B cell (primary cell): ENCODE results near the gene UPK1B. TPM values are rescaled to one million over a fixed set of nuclear protein-coding genes. Genes with fewer than 3 reads are reported as not detected.
"Not testable (repeated sequence)": the region's sequence is repeated elsewhere in the genome, so short reads cannot be mapped to it uniquely, and the experiment has no call there.

Experiments
- ATAC-seq: fragments of 200-7000 bp; cut with Tn5 transposase; one replicate; pipeline ENCODE4 v1.10.0; 2021; ENCODE audit warnings: low read depth, mild to moderate bottlenecking, moderate number of reproducible peaks, moderate library complexity
- CTCF ChIA-PET: fragments of 350-600 bp; sonication (Branson Sonifier 250); formaldehyde crosslinking; loops from one replicate; lab custom pipeline; 2021; ENCODE audit warnings: antibody characterized with exemption, inconsistent platforms; lab: Charles Lee
- POLR2A ChIA-PET: fragments of 350-600 bp; sonication (Branson Sonifier 250); formaldehyde crosslinking; loops from one replicate; lab custom pipeline; 2021; ENCODE audit warnings: antibody characterized with exemption; lab: Charles Lee
- DNase-seq: peaks from one replicate; pipeline ENCODE4 v3.0.0; 2013
- H2AFZ ChIP-seq: 2 replicates; pipeline ENCODE4 v1.6.1; 2012; ENCODE audit warnings: mild to moderate bottlenecking, low read depth, low read length; ENCODE audit not compliant: insufficient read depth, poor library complexity, severe bottlenecking
- H3K27ac ChIP-seq, 2 donors: 1 replicate in 1 of 2; 2 replicates in 1 of 2; pipeline ENCODE4 v1.5.1; 2012 to 2013; ENCODE audit warnings: low read length in 2 of 2, mild to moderate bottlenecking in 2 of 2, moderate library complexity in 1 of 2
- H3K27me3 ChIP-seq, 4 experiments: fragments of 200-600 bp in 1 of 4; sonication (generic) in 1 of 4; replicated peaks in 1 of 4; 1 replicate in 2 of 4; 2 replicates in 2 of 4; pipeline versions ENCODE4 v1.6.1 to v1.7.0; 2013 to 2016; ENCODE audit warnings: low read length in 3 of 4, mild to moderate bottlenecking in 2 of 4, mixed read lengths in 1 of 4, moderate library complexity in 1 of 4; ENCODE audit not compliant: insufficient read depth in 4 of 4, control insufficient read depth in 3 of 4; ENCODE audit errors: control extremely low read depth in 1 of 4
- H3K36me3 ChIP-seq, 2 experiments: replicated peaks in 1 of 2; 1 replicate in 1 of 2; 2 replicates in 1 of 2; pipeline versions ENCODE4 v1.6.1 to v1.7.1; 2013; ENCODE audit warnings: low read length in 1 of 2; ENCODE audit not compliant: insufficient read depth in 2 of 2, control insufficient read depth in 1 of 2; ENCODE audit errors: control extremely low read depth in 1 of 2, extremely low read depth in 1 of 2
- H3K4me1 ChIP-seq, 2 donors: fragments of 200-600 bp in 1 of 2; sonication (generic) in 1 of 2; 1 replicate in 1 of 2; 2 replicates in 1 of 2; pipeline versions ENCODE4 v1.5.1 to v1.6.1; 2013 to 2017; ENCODE audit warnings: low read length in 2 of 2; ENCODE audit not compliant: control insufficient read depth in 2 of 2, insufficient read depth in 2 of 2
- H3K4me2 ChIP-seq: replicated peaks from 2 replicates; pipeline ENCODE3; 2012; ENCODE audit warnings: mild to moderate bottlenecking, low read depth, low read length; ENCODE audit not compliant: poor library complexity, severe bottlenecking
- H3K4me3 ChIP-seq, 5 experiments: fragments of 200-600 bp in 1 of 5; sonication (generic) in 1 of 5; 1 replicate in 3 of 5; 2 replicates in 2 of 5; pipeline versions ENCODE4 v1.5.1 to v1.7.0; 2011 to 2016; ENCODE audit warnings: low read length in 4 of 5, mild to moderate bottlenecking in 4 of 5, low read depth in 2 of 5, control low read depth in 1 of 5, moderate library complexity in 1 of 5; ENCODE audit not compliant: insufficient read depth in 1 of 5; ENCODE audit errors: control extremely low read depth in 1 of 5, extremely low read depth in 1 of 5
- H3K79me2 ChIP-seq: fragments of 200-600 bp; sonication (generic); one replicate; pipeline ENCODE4 v1.6.0; 2016; ENCODE audit warnings: low read length; ENCODE audit not compliant: control insufficient read depth, insufficient read depth
- H3K9ac ChIP-seq: fragments of 200-600 bp; sonication (generic); 2 replicates; pipeline ENCODE4 v1.6.1; 2017; ENCODE audit warnings: mild to moderate bottlenecking, low read length, moderate library complexity
- H3K9me3 ChIP-seq, 3 donors: one replicate each; pipeline versions ENCODE4 v1.6.1 to v1.7.1; 2013; ENCODE audit warnings: low read length in 2 of 3; ENCODE audit not compliant: control insufficient read depth in 2 of 3, insufficient read depth in 1 of 3; ENCODE audit errors: control extremely low read depth in 1 of 3
- H4K20me1 ChIP-seq: 2 replicates; pipeline ENCODE4 v1.6.0; 2012; ENCODE audit warnings: mild to moderate bottlenecking, low read length; ENCODE audit not compliant: insufficient read depth, control insufficient read depth, poor library complexity, severe bottlenecking
- H3K27ac Mint-ChIP-seq: one replicate; pipeline ENCODE4 v1.8.0; 2021; ENCODE audit warnings: mixed read lengths
- H3K27me3 Mint-ChIP-seq: one replicate; pipeline ENCODE4 v1.8.0; 2021; ENCODE audit warnings: mixed read lengths
- H3K4me1 Mint-ChIP-seq: one replicate; pipeline ENCODE4 v1.8.0; 2021; ENCODE audit warnings: mixed read lengths
- H3K4me3 Mint-ChIP-seq: one replicate; pipeline ENCODE4 v1.8.0; 2021; ENCODE audit warnings: mixed read lengths
- H3K9me3 Mint-ChIP-seq: one replicate; pipeline ENCODE4 v1.8.0; 2022; ENCODE audit warnings: mixed read lengths; ENCODE audit not compliant: insufficient read depth
- CTCF ChIP-seq: fragments of 200-600 bp; IDR thresholded peaks from one replicate; pipeline ENCODE4 v1.8.0; 2022; ENCODE audit warnings: antibody characterized with exemption, mild to moderate bottlenecking
- EZH2 ChIP-seq: IDR thresholded peaks from 2 replicates; pipeline ENCODE4 v1.6.1; 2012; ENCODE audit warnings: borderline replicate concordance, low read depth, mild to moderate bottlenecking, moderate library complexity, low read length; ENCODE audit not compliant: insufficient read depth, poor library complexity, severe bottlenecking
- WGBS: methylation state at CpG from one replicate; pipeline ENCODE4 v1.1.5; 2013; ENCODE audit warnings: missing lambda C conversion rate; ENCODE audit not compliant: insufficient coverage; 5-methylcytosine and 5-hydroxymethylcytosine counted together
- intact Hi-C: fragments of 100-400 bp; cut with micrococcal nuclease; formaldehyde crosslinking; loops from one replicate; pipeline ENCODE4 v1.10.0; 2022
- polyA plus RNA-seq: library from polyadenylated mRNA; depleted of rRNA; stranded (reverse); fragments of >200 nt; gene quantifications from 2 replicates; pipeline ENCODE4 v1.2.3, GENCODE V29; 2012
- total RNA-seq, 2 donors: library from RNA; stranded (reverse); fragments of 120-200 nt in 1 of 2; gene quantifications; 1 replicate in 1 of 2; 2 replicates in 1 of 2; pipeline versions ENCODE4 v1.2.3 to v1.2.4, GENCODE V29; 2013 to 2022

Gene UPK1B
- total and polyA plus RNA-seq, 2 donors (not counting 1 experiment from before 2014, with no cell fraction given), result not detected

- no peak overlapping the region for H3K4me3 ChIP-seq
- no peak overlapping the region for H3K4me2 ChIP-seq
- ChIA-PET CTCF (no interaction called here), POLR2A (no interaction called here)
- 92% methylated on average over 16 of the region's 17 CpGs for WGBS
- H3K27me3 ChIP-seq, result no peaks in the 10 kb centered on the region
- intact Hi-C loops, result no loop called here
- H3K27me3 Mint-ChIP-seq, result peaks cover 10% of the 10 kb centered on the region
- no peaks in the 10 kb centered on the region for H3K9me3 ChIP-seq
- no peaks in the 10 kb centered on the region for H3K9me3 Mint-ChIP-seq
- no peak overlapping the region for H3K4me3 Mint-ChIP-seq
- H3K36me3 ChIP-seq, result no peaks in the 10 kb centered on the region
- no peaks in the 10 kb centered on the region for H3K4me1 ChIP-seq
- ATAC-seq (no peak), DNase-seq (no peak)
- H2AFZ ChIP-seq, result no peak overlapping the region
- no peak overlapping the region for H3K27ac Mint-ChIP-seq
- no peak overlapping the region for H3K9ac ChIP-seq
- H3K79me2 ChIP-seq, result no peaks in the 10 kb centered on the region
- no peaks in the 10 kb centered on the region for H3K4me1 Mint-ChIP-seq
- TF ChIP-seq EZH2 (no peak), CTCF (no peak)
- H3K27ac ChIP-seq, result no peak overlapping the region
- no peaks in the 10 kb centered on the region for H4K20me1 ChIP-seq
Observed at GRCh38 chr3:119125742-119126504, 47.5 kb upstream of the UPK1B start.

GRCh38 chr3:119130291-119130690 lies 43.1 kb upstream of the UPK1B start:
- H3K4me3 ChIP-seq, intact Hi-C loops, H3K27me3 Mint-ChIP-seq, POLR2A ChIA-PET, H3K4me3 Mint-ChIP-seq, ATAC-seq, H3K27me3 ChIP-seq, CTCF ChIA-PET, H3K9me3 Mint-ChIP-seq, H3K4me1 Mint-ChIP-seq, H3K27ac ChIP-seq, H3K4me2 ChIP-seq, H3K9me3 ChIP-seq, H3K4me1 ChIP-seq, DNase-seq, H3K27ac Mint-ChIP-seq, H3K79me2 ChIP-seq, H3K9ac ChIP-seq, H2AFZ ChIP-seq, H3K36me3 ChIP-seq, H4K20me1 ChIP-seq: not testable (repeated sequence)
- WGBS, result 66% methylated on average over 5 of the region's 7 CpGs

GRCh38 chr3:119132291-119132690 lies 41.1 kb upstream of the UPK1B start:
- H3K4me3 ChIP-seq, H3K4me1 ChIP-seq, H3K9me3 ChIP-seq, H3K4me3 Mint-ChIP-seq, intact Hi-C loops, H2AFZ ChIP-seq, H4K20me1 ChIP-seq, H3K36me3 ChIP-seq, H3K4me1 Mint-ChIP-seq, ATAC-seq, H3K9ac ChIP-seq, H3K27ac Mint-ChIP-seq, H3K27ac ChIP-seq, H3K79me2 ChIP-seq, H3K4me2 ChIP-seq, H3K27me3 ChIP-seq, H3K9me3 Mint-ChIP-seq, POLR2A ChIA-PET, DNase-seq: not testable (repeated sequence)
- CTCF ChIA-PET, result interaction anchor here (0.6 kb wide), 1 partner anchor 184 kb away, joined by 4 read pairs; no protein-coding TSS in a partner anchor
- WGBS, result 100% methylated on average over 1 of the region's 4 CpGs
- H3K27me3 Mint-ChIP-seq, result peaks cover 13% of the 10 kb centered on the region
